Ascending aorta (tissue), 2 donors: Measurements from ENCODE around the gene SRD5A1. TPM values are rescaled to one million over a fixed set of nuclear protein-coding genes. Genes with fewer than 3 reads are reported as not detected.
"Not testable (repeated sequence)": the region's sequence is repeated elsewhere in the genome, so short reads cannot be mapped to it uniquely, and the experiment has no call there.

ENCODE experiments used
- DNase-seq, 2 donors: peaks; one replicate each; pipeline ENCODE4 v3.0.0-alpha.2; 2019; ENCODE audit warnings: low spot score in 2 of 2
- H3K27ac ChIP-seq, 2 donors: fragments of 200-600 bp; sonication (generic); one replicate each; pipeline ENCODE4 v1.5.1; 2016 to 2017; ENCODE audit warnings: mild to moderate bottlenecking in 1 of 2
- H3K27me3 ChIP-seq: fragments of 200-600 bp; sonication (generic); one replicate; pipeline ENCODE4 v1.5.1; 2017
- H3K36me3 ChIP-seq, 2 donors: fragments of 200-600 bp; sonication (generic); one replicate each; pipeline ENCODE4 v1.5.1; 2016
- H3K4me1 ChIP-seq, 2 donors: fragments of 200-600 bp; sonication (generic); one replicate each; pipeline ENCODE4 v1.5.1; 2016 to 2017; ENCODE audit warnings: mild to moderate bottlenecking in 1 of 2
- H3K4me3 ChIP-seq, 2 donors: fragments of 200-600 bp; sonication (generic); one replicate each; pipeline ENCODE4 v1.5.1; 2016 to 2017; ENCODE audit warnings: mild to moderate bottlenecking in 1 of 2
- H3K9me3 ChIP-seq, 2 donors: fragments of 200-600 bp; sonication (generic); one replicate each; pipeline ENCODE4 v1.5.1; 2016
- CTCF ChIP-seq, 3 experiments: fragments of 200-600 bp in 2 of 3; fragments of 450-650 bp in 1 of 3; sonication (generic) in 2 of 3; IDR thresholded peaks; one replicate each; pipeline ENCODE4 v1.5.1; 2016 to 2019; ENCODE audit warnings: antibody characterized with exemption in 3 of 3, mild to moderate bottlenecking in 1 of 3, moderate library complexity in 1 of 3
- intact Hi-C: fragments of 100-400 bp; cut with DNase I; formaldehyde crosslinking; loops from one replicate; pipeline ENCODE4 v1.15.1; 2023
- total RNA-seq: library from RNA; depleted of rRNA; stranded (reverse); fragments of >200 nt; gene quantifications from one replicate; pipeline ENCODE4 v1.1.0, GENCODE V29; 2016

SRD5A1 gene
- total RNA-seq, 1 donor from 2014 or later, result 186 TPM

DNA sequence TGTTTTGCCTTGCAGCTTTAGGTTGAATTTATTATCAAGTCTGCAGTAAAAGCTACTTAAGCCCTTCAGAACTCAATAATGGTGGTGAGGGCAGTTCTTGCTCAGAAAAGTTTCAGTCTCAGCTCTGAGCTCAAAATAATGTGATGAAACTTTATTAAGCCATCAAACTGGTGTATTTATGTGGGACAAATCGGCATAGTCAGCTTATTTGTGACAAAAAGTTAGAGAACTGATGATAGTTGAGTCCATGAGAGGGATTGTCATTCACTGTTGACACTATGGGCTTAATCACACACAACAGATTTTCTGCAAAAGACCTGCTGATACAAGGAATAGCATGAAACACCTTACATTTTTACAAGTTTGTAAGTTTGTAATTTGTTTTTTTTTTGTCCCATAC, 9.4 kb downstream of the SRD5A1 start:
- no peak overlapping the region for H3K27ac ChIP-seq

DNA sequence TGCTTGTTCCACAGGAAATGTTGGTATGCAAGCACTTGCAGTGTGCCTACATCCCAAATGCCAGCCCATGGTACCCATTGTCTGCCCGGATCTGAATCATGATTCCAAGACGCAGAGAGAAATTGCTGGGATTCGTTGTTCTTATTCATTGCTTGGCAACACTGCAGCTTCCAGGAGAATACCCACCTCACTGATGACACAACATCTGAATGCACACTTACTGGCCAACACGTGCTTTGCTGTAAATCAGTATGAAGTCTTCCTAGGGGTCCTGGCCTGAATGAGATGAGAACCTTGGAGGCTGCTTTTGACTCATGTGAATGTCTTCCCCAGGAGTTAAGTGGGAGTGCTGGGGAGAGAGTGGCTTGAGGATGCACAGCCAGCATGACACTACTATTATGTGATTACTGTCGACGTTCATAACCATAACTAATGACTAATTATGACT, 11.6 kb downstream of the SRD5A1 start:
- Histone ChIP-seq H3K27ac (no peak overlapping the region), H3K27me3 (no peaks in the 10 kb centered on the region), H3K4me3 (no peak overlapping the region), H3K9me3 (no peaks in the 10 kb centered on the region), H3K4me1 (no peaks in the 10 kb centered on the region), H3K36me3 (peaks cover 0 to 9% of the 10 kb centered on the region in 2 donors)
- no peak for TF ChIP-seq CTCF (IDR thresholded peaks at IDR 0.05)
- DNase-seq, result no peak
- intact Hi-C loops, result loop anchor here (5.0 kb wide), 1 partner anchor 32 kb away; no protein-coding TSS in a partner anchor

More for the DNA sequence above, 9.4 kb downstream of the SRD5A1 start:
- intact Hi-C loops, result loop anchor here (5.0 kb wide), 1 partner anchor 35 kb away; no protein-coding TSS in a partner anchor
- peaks cover 0 to 9% of the 10 kb centered on the region in 2 donors for H3K36me3 ChIP-seq
- DNase-seq, result no peak
- H3K27me3 ChIP-seq, result no peaks in the 10 kb centered on the region
- H3K9me3 ChIP-seq, result no peaks in the 10 kb centered on the region
- no peak for TF ChIP-seq CTCF (IDR thresholded peaks at IDR 0.05)
- H3K4me1 ChIP-seq, result no peaks in the 10 kb centered on the region
- no peak overlapping the region for H3K4me3 ChIP-seq

DNA sequence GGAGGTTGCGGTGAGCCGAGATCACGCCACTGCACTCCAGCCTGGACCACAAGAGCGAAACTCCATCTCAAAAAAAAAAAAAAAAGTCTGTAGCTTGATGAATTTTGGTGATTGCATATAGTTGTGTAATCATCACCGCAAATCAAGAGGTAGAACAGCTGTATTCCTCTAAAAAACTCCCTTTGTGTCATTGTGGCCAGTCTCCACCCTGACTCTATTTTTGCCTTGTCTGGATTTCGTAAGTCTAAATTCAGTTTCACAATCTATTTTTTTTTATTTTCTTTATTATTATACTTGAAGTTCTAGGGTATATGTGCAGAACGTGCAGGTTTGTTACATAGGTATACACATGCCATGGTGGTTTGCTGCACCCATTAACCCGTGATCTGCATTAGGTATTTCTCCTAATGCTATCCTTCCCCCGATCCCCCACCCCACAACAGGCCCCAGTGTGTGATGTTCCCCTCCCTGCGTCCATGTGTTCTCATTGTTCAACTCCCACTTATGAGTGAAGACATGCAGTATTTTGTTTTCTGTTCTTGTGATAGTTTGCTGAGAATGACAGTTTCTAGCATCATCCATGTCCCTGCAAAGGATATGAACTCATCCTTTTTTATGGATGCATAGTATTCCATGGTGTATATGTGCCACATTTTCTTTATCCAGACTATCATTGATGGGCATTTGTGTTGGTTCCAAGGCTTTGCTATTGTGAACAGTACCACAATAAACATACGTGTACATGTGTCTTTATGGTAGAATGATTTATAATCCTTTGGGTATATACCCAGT, 12.5 kb downstream of the SRD5A1 start:
- H3K4me1 ChIP-seq, H3K4me3 ChIP-seq, H3K9me3 ChIP-seq, H3K27ac ChIP-seq, intact Hi-C loops, H3K36me3 ChIP-seq, H3K27me3 ChIP-seq, DNase-seq: not testable (repeated sequence)

DNA sequence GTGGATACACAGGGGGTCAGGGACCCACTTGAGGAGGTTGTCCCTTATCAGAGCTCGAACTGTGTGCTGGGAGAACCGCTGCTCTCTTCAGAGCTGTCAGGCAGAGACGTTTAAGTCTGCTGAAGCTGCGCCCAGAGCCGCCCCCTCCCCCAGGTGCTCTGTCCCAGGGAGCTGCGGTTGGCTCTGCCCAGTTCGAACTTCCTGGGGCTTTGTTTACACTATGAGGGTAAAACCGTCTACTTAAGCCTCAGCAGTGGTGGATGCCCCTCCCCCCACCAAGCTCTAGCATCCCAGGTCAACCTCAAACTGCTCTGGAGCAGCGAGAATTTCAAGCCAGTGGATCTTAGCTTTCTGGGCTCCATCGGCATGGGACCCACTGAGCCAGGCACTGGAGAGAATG, 15.9 kb downstream of the SRD5A1 start:
- no peak overlapping the region for H3K27ac ChIP-seq
- H3K27me3 ChIP-seq, result no peaks in the 10 kb centered on the region
- no peak for DNase-seq
- intact Hi-C loops, result no loop called here
- H3K9me3 ChIP-seq, result no peaks in the 10 kb centered on the region
- peaks cover 0 to 19% of the 10 kb centered on the region in 2 donors for H3K36me3 ChIP-seq
- TF ChIP-seq CTCF (IDR thresholded peaks at IDR 0.05), result no peak
- H3K4me1 ChIP-seq, result no peaks in the 10 kb centered on the region
- H3K4me3 ChIP-seq, result no peak overlapping the region

DNA sequence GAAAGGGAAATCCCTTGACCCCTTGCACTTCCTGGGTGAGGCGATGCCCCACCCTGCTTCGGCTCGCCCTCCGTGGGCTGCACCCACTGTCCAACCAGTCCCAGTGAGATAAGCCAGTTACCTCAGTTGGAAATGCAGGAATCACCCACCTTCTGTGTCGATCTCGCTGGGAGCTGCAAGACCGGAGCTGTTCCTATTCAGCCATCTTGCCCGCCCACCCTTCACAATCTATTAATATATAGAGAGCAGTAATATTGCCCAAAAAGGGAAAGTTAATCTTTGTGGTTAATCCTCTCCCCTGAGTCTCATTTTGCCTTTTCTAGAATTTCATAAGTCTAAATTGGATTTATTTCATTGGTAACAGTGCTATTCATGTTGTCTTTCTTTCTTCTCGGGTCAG, 16.4 kb downstream of the SRD5A1 start:
- Histone ChIP-seq H3K4me3 (no peak overlapping the region), H3K9me3 (no peaks in the 10 kb centered on the region), H3K27ac (no peak overlapping the region), H3K4me1 (no peaks in the 10 kb centered on the region), H3K36me3 (peaks cover 0 to 16% of the 10 kb centered on the region in 2 donors), H3K27me3 (no peaks in the 10 kb centered on the region)
- no peak for TF ChIP-seq CTCF (IDR thresholded peaks at IDR 0.05)
- no peak for DNase-seq
- intact Hi-C loops, result no loop called here

DNA sequence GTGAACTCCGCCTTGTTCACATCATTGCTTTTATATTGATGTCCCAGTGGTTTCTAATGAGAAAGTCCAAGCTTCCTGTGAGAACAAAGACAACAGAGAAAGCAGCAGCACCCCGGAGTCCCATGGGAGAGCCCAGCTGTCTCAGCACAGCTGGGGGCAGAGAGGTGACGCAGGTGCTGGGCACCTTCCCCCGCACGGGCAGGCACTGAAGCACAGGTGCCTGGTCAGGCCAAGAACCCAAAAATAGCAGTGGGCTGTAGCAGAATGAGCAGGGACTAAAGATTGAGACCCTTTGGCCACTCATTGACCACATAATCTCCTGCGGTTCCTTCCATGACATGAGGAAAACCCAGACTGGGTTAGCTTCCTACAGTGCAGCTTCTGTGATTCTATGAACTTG, 18.8 kb downstream of the SRD5A1 start:
- no peak for TF ChIP-seq CTCF (IDR thresholded peaks at IDR 0.05)

More for the DNA sequence above, 18.8 kb downstream of the SRD5A1 start:
- intact Hi-C loops, result no loop called here
- Histone ChIP-seq H3K36me3 (peaks cover 16 to 31% of the 10 kb centered on the region in 2 donors), H3K27me3 (no peaks in the 10 kb centered on the region), H3K4me1 (no peaks in the 10 kb centered on the region), H3K4me3 (no peak overlapping the region), H3K27ac (no peak overlapping the region), H3K9me3 (peaks cover 0 to 8% of the 10 kb centered on the region in 2 donors)
- no peak for DNase-seq
